NCI-H187 (cell line): ENCODE measurements around the gene TIMP3.

Experiments
- DNase-seq, 2 experiments: peaks; one replicate each; lab custom pipeline; 2025; lab: John Stamatoyannopoulos, UW

TIMP3 gene

DNA sequence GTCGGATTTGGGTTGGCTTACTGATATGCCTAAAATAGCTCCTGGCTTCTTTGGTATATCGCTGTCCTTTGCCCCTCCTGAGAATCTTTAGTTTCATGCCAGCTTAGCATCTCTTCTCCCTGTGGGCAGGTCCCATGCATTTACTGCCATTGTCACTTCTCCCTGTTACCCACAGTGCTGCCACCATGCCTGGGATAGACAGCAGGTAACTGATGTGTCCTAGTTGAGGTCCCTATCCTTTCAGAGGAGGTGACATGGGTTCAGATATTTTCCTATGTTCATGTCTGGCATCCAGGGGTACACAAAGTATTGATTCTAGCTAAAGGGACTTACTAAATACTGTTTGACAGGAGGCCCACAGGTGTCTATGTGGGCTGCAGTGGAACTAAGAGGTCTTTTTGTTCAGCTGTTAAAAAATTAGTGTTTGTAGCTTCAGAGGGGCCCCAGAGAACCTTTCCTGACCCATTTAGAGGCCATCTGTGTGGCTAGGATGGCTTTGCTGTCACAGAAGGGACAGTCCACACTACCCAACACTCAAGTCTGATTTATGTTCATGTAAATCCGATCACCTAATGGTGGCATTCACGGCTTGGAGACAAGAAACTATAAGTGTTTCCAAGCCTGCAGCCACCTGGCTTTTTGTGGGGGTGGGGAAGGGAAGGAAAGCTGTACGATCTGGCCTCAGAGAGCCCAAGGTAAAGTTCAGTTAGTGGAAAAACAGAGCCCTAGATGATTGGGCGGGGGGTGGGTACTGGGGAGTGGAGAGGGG, 8.5 kb downstream of the TIMP3 start:
- DNase-seq = no peak

DNA sequence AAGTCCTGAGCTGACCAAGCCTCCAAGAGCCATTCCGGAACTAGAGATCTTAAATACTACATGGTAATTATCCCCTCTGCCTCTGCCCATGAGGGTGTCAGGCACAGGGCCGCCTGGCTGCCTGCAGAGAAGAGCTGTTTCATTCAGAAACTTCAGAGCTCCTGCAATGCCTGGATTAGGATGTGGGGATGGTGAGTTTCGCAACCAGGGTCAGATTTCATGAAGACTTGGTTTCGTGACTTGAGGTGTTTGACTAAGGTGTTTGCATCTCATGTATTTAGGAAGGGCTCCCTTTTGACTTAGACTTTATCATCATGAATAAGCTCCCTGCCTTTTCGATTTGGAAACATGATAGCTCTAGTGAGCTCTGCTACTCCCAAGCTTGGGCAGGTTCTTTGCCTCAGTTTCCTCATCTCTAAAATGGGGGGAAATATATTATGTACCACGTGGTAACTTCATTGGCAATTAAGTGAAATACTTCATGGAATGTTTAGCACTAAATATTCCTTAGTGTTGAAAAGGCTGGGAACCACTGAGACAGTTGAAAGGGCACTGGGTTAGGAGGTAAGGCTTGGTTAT, 9.1 kb downstream of the TIMP3 start:
- no peak for DNase-seq

DNA sequence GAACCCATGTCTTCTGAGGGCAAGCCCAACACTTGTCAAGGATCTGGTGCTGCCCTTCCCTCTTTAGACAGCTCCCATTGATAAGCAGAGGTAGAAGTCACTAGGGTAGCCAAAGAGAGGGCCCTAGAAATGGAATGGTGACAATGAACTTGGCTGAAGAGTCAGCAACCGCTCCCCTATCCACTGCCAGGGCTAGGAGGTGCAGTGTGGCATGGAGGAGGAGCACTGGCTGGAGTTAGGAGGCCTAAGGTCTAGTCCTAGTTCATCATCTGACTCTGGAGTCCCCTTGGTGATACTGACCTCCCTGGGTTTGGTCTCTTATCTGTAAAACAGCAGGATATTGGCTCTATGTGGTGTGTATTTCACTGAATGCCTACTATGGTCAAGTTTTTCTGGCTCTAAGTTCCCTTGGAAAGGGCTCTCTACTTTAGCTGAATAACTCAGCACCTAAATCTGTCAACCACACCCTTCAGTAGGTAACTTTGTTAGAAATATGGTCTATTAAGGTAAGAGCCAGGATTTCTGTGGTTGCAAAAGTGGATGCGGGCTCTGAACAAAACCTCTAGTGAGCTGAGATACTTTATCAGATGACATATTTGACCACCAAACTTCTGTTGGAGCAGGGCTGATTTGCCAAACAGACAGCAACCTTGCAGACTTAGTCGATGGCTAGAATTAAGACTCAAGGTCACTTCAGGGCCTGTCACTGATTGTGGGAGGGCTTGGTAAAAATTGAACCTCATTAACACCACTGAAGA, 10.5 kb downstream of the TIMP3 start:
- DNase-seq = no peak

GRCh38 chr22:32814285-32814860, 12.9 kb downstream of the TIMP3 start:
- DNase-seq = no peak

DNA sequence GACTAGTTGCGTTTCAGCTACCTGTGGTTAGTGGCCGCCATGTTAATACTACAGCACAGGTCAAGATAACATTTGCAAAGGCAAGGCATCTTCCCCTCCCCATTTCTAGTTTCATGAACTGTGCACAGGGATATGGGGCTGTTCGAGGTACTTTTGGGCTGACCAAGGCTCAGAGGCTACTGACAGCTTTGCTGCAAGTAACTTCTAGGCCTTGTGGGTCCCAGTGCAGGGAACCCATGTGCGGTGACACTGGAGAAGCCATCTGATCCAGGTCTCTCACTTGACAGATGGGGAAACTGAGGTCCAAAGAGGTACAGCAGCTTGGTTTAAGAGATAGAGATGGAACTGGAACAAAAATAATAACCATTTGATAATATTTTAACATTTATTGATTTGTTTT, 13.6 kb downstream of the TIMP3 start:
- no peak for DNase-seq

- no peak for DNase-seq
Measured at GRCh38 chr22:32815943-32816342, 14.4 kb downstream of the TIMP3 start.

DNA sequence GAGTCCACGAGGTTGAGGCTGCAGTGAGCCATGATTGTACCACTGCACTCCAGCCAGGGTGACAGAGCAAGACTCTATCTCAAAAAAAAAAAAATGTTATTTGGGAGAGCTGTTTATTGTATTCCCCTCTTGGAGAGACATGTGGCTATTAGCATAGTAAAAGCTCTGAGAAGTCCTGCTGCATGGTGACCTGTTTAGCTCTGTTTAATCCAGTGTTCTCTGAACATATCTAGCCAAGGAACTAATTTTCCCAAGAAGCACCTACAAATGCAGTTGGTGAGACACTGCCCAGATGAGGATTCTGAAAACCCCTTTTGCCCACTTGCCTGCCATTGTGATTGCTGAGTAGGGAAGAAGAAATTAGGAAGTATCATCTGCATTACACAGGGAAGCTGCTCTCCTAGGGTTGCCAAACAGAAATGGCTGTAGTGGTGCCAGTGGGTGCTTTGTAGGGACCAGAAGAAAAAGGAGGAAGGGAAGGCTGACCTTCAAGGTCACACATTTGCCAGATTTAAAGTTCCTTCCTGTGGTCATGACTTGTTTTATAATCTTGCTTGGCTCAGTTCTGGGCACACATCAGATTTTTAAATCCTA, 15.7 kb downstream of the TIMP3 start:
- no peak for DNase-seq

GRCh38 chr22:32818446-32819115, 17.1 kb downstream of the TIMP3 start:
- DNase-seq = no peak

DNA sequence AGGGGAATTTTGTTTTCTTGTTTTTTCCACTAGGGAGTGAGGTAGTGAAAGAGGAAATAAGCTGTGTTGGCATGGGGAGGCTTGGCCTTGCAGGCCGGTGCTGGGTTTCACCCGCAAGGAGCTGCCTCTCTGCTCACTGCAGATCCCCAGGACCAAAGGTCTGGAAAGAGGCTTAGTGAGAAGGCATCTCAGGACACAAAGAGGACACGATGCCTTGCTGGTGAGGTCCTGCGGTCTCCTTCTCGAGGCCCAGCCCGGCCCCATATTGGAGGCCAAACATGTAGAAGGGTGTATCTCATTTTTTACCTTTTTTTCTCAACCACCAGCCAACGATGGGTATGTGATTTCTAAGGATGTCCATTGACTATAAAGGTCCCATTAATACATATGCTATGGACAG, 17.6 kb downstream of the TIMP3 start:
- no peak for DNase-seq

- DNase-seq = no peak
Measured at GRCh38 chr22:32820131-32821119, 18.9 kb downstream of the TIMP3 start.

DNA sequence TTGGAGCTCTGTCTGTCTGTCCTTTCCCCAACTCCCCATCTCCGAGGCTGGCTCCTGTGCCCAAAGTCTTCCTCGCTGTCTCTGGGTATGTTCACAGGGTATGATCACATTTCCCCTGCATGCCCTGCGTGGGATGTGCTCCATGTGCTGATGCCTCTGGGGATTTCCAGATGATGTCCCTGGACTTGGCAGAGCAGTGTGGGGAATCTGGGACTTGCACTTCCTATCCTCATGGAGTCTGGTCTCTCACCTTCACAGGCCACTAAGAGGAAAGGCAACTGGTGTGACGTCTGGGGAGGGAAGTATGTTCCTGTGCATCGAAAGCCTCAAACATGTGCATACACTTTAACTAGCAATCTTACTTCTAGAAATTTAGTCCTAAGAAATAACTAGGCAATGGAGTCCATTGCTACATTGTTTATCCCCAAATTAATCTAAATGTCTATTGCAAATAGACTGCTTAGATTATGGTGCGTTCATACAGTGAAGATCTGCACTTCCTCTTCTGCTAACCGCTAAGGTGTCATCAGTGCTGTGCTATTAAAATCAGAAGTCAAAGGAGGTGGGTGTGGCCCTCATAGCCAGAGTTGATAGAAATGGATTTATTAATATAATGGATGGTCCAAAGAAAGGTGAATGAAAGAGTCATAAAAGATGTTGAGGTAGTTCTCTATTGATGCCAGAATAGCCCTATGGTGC, 20.8 kb downstream of the TIMP3 start:
- DNase-seq = no peak

DNA sequence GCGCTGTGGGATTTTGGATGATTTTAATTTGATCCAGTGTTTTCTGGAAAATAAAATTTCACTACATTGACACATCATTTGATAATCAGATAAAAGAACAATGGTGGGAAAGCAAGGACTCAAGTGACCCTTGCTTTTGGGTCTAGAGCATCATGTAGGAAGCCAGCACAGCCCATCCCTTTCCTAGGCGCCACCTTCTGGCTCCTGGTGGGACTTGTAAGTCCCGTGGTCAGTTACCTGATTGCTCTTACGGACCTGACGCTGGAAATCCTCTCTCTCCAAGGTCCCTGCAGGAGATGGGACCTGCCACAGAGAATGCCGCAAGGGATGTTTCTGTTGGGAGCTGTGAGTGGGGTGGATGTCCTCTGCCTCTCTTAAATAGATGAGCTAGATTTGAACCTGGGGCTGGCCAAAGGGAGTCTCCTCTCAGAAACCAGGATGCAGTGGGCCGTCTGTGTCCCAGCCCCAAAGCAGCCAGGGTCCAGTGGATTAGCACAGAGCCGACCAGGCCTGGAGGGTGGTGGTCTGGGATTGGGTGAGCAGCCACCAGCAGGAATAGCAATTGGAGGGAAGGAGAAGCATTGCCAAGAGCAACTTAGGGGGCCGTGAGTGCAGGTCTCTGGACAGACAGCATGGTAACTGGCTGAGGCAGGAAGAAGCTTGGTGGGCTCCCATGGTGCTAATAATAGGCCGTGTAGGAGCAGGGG, 21.7 kb downstream of the TIMP3 start:
- no peak for DNase-seq

DNA sequence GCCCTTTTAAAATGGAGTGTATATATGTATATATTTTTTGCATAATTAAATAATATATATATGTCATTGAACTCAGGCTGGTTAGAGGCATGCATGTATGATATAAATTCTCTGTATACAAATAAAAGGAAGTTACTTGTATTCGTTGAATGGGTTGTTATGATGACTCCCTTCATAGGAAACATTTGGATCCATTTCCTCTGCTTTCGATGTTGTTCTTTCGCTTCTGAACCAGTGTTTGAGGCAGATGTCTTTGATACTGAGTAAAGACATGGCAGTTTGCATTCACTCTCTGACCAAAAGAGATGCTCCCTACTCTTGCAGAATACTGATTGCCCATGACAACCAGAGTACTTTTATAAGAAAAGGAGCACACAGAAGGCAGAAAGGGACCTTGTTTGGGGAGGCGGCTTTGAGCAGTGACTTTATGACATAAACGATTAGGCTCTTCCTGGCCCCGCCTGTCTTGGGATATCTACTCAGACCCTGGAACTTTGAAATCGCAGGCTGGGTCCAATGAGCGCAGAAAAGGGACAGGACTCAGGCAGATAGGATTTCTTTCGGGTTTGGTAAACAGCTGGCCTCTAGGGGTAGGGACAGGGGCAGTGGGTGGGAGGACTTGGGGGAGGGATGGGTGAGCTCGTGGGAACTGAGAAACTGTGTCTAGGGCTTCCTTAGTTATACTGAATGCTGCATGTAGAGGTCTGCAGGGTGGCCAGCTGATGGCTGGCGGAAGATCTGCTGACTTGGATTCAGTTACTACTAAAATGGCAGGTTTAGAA, 23.2 kb downstream of the TIMP3 start:
- DNase-seq = no peak

DNA sequence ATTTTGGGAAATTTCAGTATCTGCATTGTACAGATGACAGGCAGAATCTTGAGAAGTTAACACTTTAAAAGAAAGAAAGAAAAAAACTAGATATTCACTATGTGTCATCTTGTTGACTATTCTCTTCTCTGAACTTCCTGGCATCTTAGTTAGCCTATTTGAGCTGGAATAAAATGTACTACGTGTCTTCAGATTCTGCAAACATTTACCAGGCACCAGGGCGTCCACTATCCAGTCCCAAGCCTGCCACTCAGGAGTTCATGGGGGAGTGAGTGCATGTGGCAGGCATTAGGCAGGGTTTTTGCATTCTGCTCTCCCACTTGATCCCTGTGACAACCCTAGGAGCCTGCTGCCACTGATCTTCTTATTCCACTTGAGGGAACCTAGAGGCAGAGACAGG, 25.0 kb downstream of the TIMP3 start:
- DNase-seq = no peak

DNA sequence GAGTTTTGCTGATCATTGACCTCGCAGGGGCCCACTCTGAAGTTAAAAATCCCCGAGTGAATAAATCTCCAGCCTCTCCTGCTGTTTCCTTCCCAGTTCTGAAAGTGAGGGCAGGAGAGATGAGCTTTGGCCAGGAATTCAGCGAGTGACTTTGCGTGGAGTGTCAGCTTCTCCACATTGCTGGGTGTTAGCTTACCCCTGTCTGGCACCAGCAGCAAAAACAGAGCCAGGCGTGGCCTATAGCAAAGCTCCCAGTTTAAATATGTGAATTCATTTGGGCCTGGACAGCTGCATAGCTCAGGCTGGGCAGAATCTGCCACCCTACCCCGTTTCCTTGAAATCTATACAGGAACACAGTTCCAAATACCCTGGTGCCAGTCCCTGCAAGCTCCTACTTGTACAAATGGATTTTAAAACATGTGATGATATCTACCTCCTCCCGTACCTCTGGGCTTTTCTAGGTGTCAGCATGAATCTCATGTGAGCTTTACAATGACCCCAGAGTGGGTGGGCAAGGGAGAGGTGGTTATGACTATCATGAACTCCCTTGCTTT, 25.6 kb downstream of the TIMP3 start:
- DNase-seq = no peak

- no peak for DNase-seq
Measured at GRCh38 chr22:32828150-32828549, 26.6 kb downstream of the TIMP3 start.

- DNase-seq = no peak
Measured at GRCh38 chr22:32828561-32828960, 27.1 kb downstream of the TIMP3 start.

GRCh38 chr22:32829451-32829851, 27.9 kb downstream of the TIMP3 start:
- DNase-seq = no peak
